CD14-positive monocyte (primary cell): Measurements from ENCODE around the gene PRR14. TPM values are rescaled to one million over a fixed set of nuclear protein-coding genes. Genes with fewer than 3 reads are reported as not detected.

ENCODE experiments used
- DNase-seq, 3 donors: peaks; one replicate each; pipeline ENCODE4 v3.0.0-alpha.2; 2011 to 2022
- H2AFZ ChIP-seq: 2 replicates; pipeline ENCODE4 v1.6.0; 2012; ENCODE audit warnings: mild to moderate bottlenecking, low read depth, low read length, inconsistent platforms; ENCODE audit not compliant: insufficient read depth, poor library complexity, severe bottlenecking
- H3K27ac ChIP-seq, 2 donors: 1 replicate in 1 of 2; 2 replicates in 1 of 2; pipeline ENCODE4 v1.5.1; 2012 to 2013; ENCODE audit warnings: low read length in 2 of 2, control low read depth in 1 of 2, inconsistent platforms in 1 of 2, low read depth in 1 of 2, mild to moderate bottlenecking in 1 of 2
- H3K27me3 ChIP-seq, 2 donors: one replicate each; pipeline versions ENCODE4 v1.6.0 to v1.6.1; 2011 to 2013; ENCODE audit warnings: low read length in 2 of 2; ENCODE audit not compliant: control insufficient read depth in 2 of 2, insufficient read depth in 2 of 2
- H3K36me3 ChIP-seq, 2 donors: replicated peaks in 1 of 2; 1 replicate in 1 of 2; 2 replicates in 1 of 2; pipeline versions ENCODE4 v1.5.1 to v1.6.1; 2012 to 2013; ENCODE audit warnings: low read length in 2 of 2, control low read depth in 1 of 2, inconsistent platforms in 1 of 2, mild to moderate bottlenecking in 1 of 2; ENCODE audit not compliant: insufficient read depth in 2 of 2, control insufficient read depth in 1 of 2
- H3K4me1 ChIP-seq, 2 donors: 1 replicate in 1 of 2; 2 replicates in 1 of 2; pipeline versions ENCODE4 v1.5.1 to v1.6.1; 2012 to 2013; ENCODE audit warnings: low read length in 2 of 2, control low read depth in 1 of 2, inconsistent platforms in 1 of 2, mild to moderate bottlenecking in 1 of 2, moderate library complexity in 1 of 2; ENCODE audit not compliant: insufficient read depth in 2 of 2, control insufficient read depth in 1 of 2
- H3K4me2 ChIP-seq: replicated peaks from 2 replicates; pipeline ENCODE3; 2012; ENCODE audit warnings: low read length, moderate library complexity, mild to moderate bottlenecking; ENCODE audit not compliant: poor library complexity, severe bottlenecking; ENCODE audit errors: extremely low read depth
- H3K4me3 ChIP-seq, 3 experiments: fragments of 200-600 bp in 1 of 3; sonication (generic) in 1 of 3; replicated peaks in 1 of 3; 1 replicate in 2 of 3; 2 replicates in 1 of 3; pipeline ENCODE4 v1.5.1; 2011 to 2013; ENCODE audit warnings: low read length in 3 of 3, mild to moderate bottlenecking in 3 of 3, control low read depth in 2 of 3, low read depth in 2 of 3, inconsistent platforms in 1 of 3, moderate library complexity in 1 of 3
- H3K79me2 ChIP-seq: 2 replicates; pipeline ENCODE4 v1.6.0; 2012; ENCODE audit warnings: mild to moderate bottlenecking, control low read depth, inconsistent platforms, low read length, moderate library complexity; ENCODE audit not compliant: insufficient read depth
- H3K9ac ChIP-seq: 2 replicates; pipeline ENCODE4 v1.6.0; 2017; ENCODE audit warnings: low read length, mild to moderate bottlenecking; ENCODE audit not compliant: insufficient read depth, poor library complexity, severe bottlenecking
- H3K9me3 ChIP-seq, 2 donors: replicated peaks in 1 of 2; 1 replicate in 1 of 2; 2 replicates in 1 of 2; pipeline versions ENCODE4 v1.5.1 to v1.6.1; 2012 to 2013; ENCODE audit warnings: low read length in 2 of 2, control low read depth in 1 of 2; ENCODE audit not compliant: control insufficient read depth in 1 of 2, insufficient read depth in 1 of 2
- H4K20me1 ChIP-seq: 2 replicates; pipeline ENCODE4 v1.6.0; 2012; ENCODE audit warnings: mild to moderate bottlenecking, low read length, control low read depth, moderate library complexity; ENCODE audit not compliant: insufficient read depth
- H3K27ac Mint-ChIP-seq, 7 donors: one replicate each; pipeline ENCODE4 v1.8.0; 2020; ENCODE audit warnings: mild to moderate bottlenecking in 7 of 7, mixed read lengths in 7 of 7, moderate library complexity in 6 of 7, inconsistent platforms in 2 of 7
- H3K27me3 Mint-ChIP-seq, 3 donors: one replicate each; pipeline ENCODE4 v1.8.0; 2021 to 2022; ENCODE audit warnings: low read depth in 3 of 3, mild to moderate bottlenecking in 3 of 3, mixed read lengths in 3 of 3, moderate library complexity in 3 of 3, inconsistent platforms in 1 of 3
- H3K36me3 Mint-ChIP-seq, 2 donors: one replicate each; pipeline ENCODE4 v1.8.0; 2020; ENCODE audit warnings: mixed read lengths in 2 of 2, inconsistent platforms in 1 of 2, mild to moderate bottlenecking in 1 of 2
- H3K4me1 Mint-ChIP-seq: one replicate; pipeline ENCODE4 v1.8.0; 2020; ENCODE audit warnings: mild to moderate bottlenecking, mixed read lengths
- H3K4me3 Mint-ChIP-seq, 2 donors: one replicate each; pipeline ENCODE4 v1.8.0; 2020; ENCODE audit warnings: mild to moderate bottlenecking in 2 of 2, mixed read lengths in 2 of 2, moderate library complexity in 1 of 2
- H3K9me3 Mint-ChIP-seq, 7 donors: one replicate each; pipeline ENCODE4 v1.8.0; 2020 to 2022; ENCODE audit warnings: mixed read lengths in 7 of 7, mild to moderate bottlenecking in 6 of 7, moderate library complexity in 6 of 7, inconsistent platforms in 2 of 7
- CTCF ChIP-seq: fragments of 200-600 bp; IDR thresholded peaks from one replicate; pipeline ENCODE4 v1.8.0; 2022; ENCODE audit warnings: antibody characterized with exemption, mild to moderate bottlenecking
- WGBS: methylation state at CpG from one replicate; pipeline ENCODE4 v1.1.5; 2013; ENCODE audit warnings: missing lambda C conversion rate; ENCODE audit not compliant: insufficient coverage; 5-methylcytosine and 5-hydroxymethylcytosine counted together
- intact Hi-C, 2 donors: fragments of 100-400 bp; cut with micrococcal nuclease; formaldehyde crosslinking; loops; one replicate each; pipeline versions ENCODE4 v1.15.0 to v1.15.1; 2023
- polyA plus RNA-seq, 3 donors: library from polyadenylated mRNA; depleted of rRNA in 1 of 3; unstranded in 2 of 3; stranded (reverse) in 1 of 3; fragments of 300-500 nt in 2 of 3; fragments of >200 nt in 1 of 3; fragmentation: Illumina TruSeq in 2 of 3; gene quantifications; 1 replicate in 2 of 3; 2 replicates in 1 of 3; pipeline ENCODE4 v1.2.3, GENCODE V29; 2012 to 2021

The PRR14 gene
- polyA plus RNA-seq, 3 donors, result 6.1 to 32.6 (median 10.4) TPM

GRCh38 chr16:30619202-30619601 lies 31.6 kb upstream of the PRR14 start:
- Histone ChIP-seq H3K27me3 (no peaks in the 10 kb centered on the region), H3K36me3 (no peaks in the 10 kb centered on the region), H3K4me1 (peaks cover 4 to 8% of the 10 kb centered on the region in 2 donors), H3K4me2 (no peak overlapping the region), H3K9ac (no peak overlapping the region), H3K27ac (no peak overlapping the region), H3K79me2 (no peaks in the 10 kb centered on the region), H3K4me3 (no peak overlapping the region), H2AFZ (no peak overlapping the region), H4K20me1 (no peaks in the 10 kb centered on the region), H3K9me3 (peaks cover 0 to 6% of the 10 kb centered on the region in 2 donors)
- Mint-ChIP-seq H3K4me3 (no peak overlapping the region), H3K36me3 (no peaks in the 10 kb centered on the region), H3K27ac (no peak overlapping the region), H3K9me3 (peaks cover 0 to 9% (median 4%) of the 10 kb centered on the region in 7 donors), H3K4me1 (peaks cover 10% of the 10 kb centered on the region), H3K27me3 (peaks cover 0 to 2% (median 0%) of the 10 kb centered on the region in 3 donors)
- no peak for DNase-seq
- intact Hi-C loops, result loop anchor here in 1 of 2 donors (10.0 kb wide), 2 partner anchors 64 to 174 kb away; partner anchors contain the start of genes SEPHS2 and ZNF764
- TF ChIP-seq CTCF, result no peak
- WGBS, result 60% methylated on average over 3 of the region's 4 CpGs

- Histone ChIP-seq H3K9ac (no peak overlapping the region), H3K4me3 (no peak overlapping the region), H3K4me2 (no peak overlapping the region), H3K79me2 (no peaks in the 10 kb centered on the region), H3K27me3 (no peaks in the 10 kb centered on the region), H3K4me1 (peaks cover 0 to 4% of the 10 kb centered on the region in 2 donors), H3K36me3 (no peaks in the 10 kb centered on the region), H3K27ac (no peak overlapping the region), H4K20me1 (no peaks in the 10 kb centered on the region), H2AFZ (no peak overlapping the region), H3K9me3 (peaks cover 0 to 6% of the 10 kb centered on the region in 2 donors)
- no peak for DNase-seq
- Mint-ChIP-seq H3K4me3 (no peak overlapping the region), H3K4me1 (peaks cover 6% of the 10 kb centered on the region), H3K27ac (no peak overlapping the region), H3K9me3 (peaks cover 0 to 10% (median 4%) of the 10 kb centered on the region in 7 donors), H3K27me3 (peaks cover 0 to 2% (median 0%) of the 10 kb centered on the region in 3 donors), H3K36me3 (no peaks in the 10 kb centered on the region)
- WGBS, result 89% methylated on average over 3 of the region's 5 CpGs
- intact Hi-C loops, result loop anchor here in 1 of 2 donors (10.0 kb wide), 2 partner anchors 65 to 175 kb away; partner anchors contain the start of genes SEPHS2 and ZNF764
- TF ChIP-seq CTCF, result no peak
Observed at GRCh38 chr16:30619638-30620037, 31.1 kb upstream of the PRR14 start.
